Measurements from ENCODE around the gene AGAP1.

AGAP1 gene

DNA sequence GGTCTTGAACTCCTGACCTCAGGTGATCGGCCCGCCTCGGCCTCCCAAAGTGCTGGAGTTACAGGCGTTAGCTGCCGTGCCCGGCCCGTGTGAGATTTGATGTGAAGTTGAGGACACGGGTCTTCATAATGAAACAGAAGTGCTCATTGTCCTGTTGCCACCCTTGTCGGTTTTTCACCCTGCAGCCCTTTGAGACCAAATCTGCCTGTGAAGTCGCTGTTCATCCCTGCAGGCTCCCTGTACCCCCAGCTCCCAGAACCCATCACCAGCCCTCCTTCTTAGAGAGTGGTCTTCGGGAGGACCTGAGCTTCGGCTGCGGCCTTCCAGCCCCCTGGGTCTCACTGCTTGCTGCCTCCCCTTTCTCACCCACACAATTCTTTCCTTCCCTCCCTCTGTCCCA lies 349.1 kb downstream of the AGAP1 start:
- no peak for DNase-seq (ENCODE audit: low read depth)
- TF ChIP-seq, protein P1, sequence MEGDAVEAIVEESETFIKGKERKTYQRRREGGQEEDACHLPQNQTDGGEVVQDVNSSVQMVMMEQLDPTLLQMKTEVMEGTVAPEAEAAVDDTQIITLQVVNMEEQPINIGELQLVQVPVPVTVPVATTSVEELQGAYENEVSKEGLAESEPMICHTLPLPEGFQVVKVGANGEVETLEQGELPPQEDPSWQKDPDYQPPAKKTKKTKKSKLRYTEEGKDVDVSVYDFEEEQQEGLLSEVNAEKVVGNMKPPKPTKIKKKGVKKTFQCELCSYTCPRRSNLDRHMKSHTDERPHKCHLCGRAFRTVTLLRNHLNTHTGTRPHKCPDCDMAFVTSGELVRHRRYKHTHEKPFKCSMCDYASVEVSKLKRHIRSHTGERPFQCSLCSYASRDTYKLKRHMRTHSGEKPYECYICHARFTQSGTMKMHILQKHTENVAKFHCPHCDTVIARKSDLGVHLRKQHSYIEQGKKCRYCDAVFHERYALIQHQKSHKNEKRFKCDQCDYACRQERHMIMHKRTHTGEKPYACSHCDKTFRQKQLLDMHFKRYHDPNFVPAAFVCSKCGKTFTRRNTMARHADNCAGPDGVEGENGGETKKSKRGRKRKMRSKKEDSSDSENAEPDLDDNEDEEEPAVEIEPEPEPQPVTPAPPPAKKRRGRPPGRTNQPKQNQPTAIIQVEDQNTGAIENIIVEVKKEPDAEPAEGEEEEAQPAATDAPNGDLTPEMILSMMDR (IDR thresholded peaks at IDR 0.05; ENCODE audit: insufficient read depth, low read depth, low read length, missing control alignments): no peak
- no peak overlapping the region for H3K4me3 ChIP-seq (ENCODE audit: low read depth, low read length)

GRCh38 chr2:235843591-235844395 lies 349.9 kb downstream of the AGAP1 start:
- H3K4me3 ChIP-seq (ENCODE audit: low read depth, low read length): no peak overlapping the region
- DNase-seq (ENCODE audit: low read depth): no peak
- TF ChIP-seq, protein P1 (IDR thresholded peaks at IDR 0.05; ENCODE audit: insufficient read depth, low read depth, low read length, missing control alignments): no peak

- no peak for DNase-seq (ENCODE audit: low read depth)
- H3K4me3 ChIP-seq (ENCODE audit: low read depth, low read length): no peak overlapping the region
- TF ChIP-seq, protein P1 (IDR thresholded peaks at IDR 0.05; ENCODE audit: insufficient read depth, low read depth, low read length, missing control alignments): no peak
Observed at GRCh38 chr2:235844561-235844960, 350.7 kb downstream of the AGAP1 start.

GRCh38 chr2:235845245-235845644 lies 351.4 kb downstream of the AGAP1 start:
- H3K4me3 ChIP-seq (ENCODE audit: low read depth, low read length): no peak overlapping the region
- no peak for DNase-seq (ENCODE audit: low read depth)
- TF ChIP-seq, protein P1 (IDR thresholded peaks at IDR 0.05; ENCODE audit: insufficient read depth, low read depth, low read length, missing control alignments): no peak

DNA sequence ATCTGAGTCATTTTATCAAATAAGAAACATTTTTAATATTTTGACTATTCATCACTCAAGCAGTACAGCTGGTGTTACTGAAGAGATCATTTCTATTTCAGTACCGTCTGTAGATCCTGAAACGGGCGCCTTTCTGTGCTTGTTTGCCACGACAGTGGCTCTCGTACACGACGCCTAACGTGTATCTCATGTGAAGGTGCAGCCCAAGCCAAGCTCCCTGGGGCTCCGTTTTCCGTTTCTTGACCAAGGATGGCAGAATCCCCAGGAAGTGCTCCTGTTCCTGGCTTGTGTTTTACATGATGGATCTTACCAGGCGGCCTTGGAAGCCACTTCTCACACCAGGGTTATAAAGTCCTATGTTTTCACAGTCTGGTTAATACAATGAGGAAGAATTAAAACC lies 353.7 kb downstream of the AGAP1 start:
- DNase-seq (ENCODE audit: low read depth): no peak
- TF ChIP-seq, protein P1 (IDR thresholded peaks at IDR 0.05; ENCODE audit: insufficient read depth, low read depth, low read length, missing control alignments): no peak

GRCh38 chr2:235848055-235848454 lies 354.2 kb downstream of the AGAP1 start:
- TF ChIP-seq, protein P1 (IDR thresholded peaks at IDR 0.05; ENCODE audit: insufficient read depth, low read depth, low read length, missing control alignments): no peak
- no peak overlapping the region for H3K4me3 ChIP-seq (ENCODE audit: low read depth, low read length)
- DNase-seq (ENCODE audit: low read depth): no peak

More for the DNA sequence above, 353.7 kb downstream of the AGAP1 start:
- no peak overlapping the region for H3K4me3 ChIP-seq (ENCODE audit: low read depth, low read length)

- DNase-seq (ENCODE audit: low read depth): no peak
- TF ChIP-seq, protein P1 (IDR thresholded peaks at IDR 0.05; ENCODE audit: insufficient read depth, low read depth, low read length, missing control alignments): no peak
- no peak overlapping the region for H3K4me3 ChIP-seq (ENCODE audit: low read depth, low read length)
Observed at GRCh38 chr2:235848946-235849345, 355.1 kb downstream of the AGAP1 start.

Data from GM12865 (cell line).